Spinal cord (tissue), 10 donors: ENCODE data around the gene MYL4. TPM values are rescaled to one million over a fixed set of nuclear protein-coding genes. Genes with fewer than 3 reads are reported as not detected.
A peak's percentile ranks its signal among the peaks of the same experiment; 100 is the strongest.

Source experiments
- DNase-seq, 6 donors: peaks; one replicate each; pipeline versions ENCODE4 v3.0.0 to v3.0.0-alpha.2; 2013 to 2015; ENCODE audit warnings: low spot score in 6 of 6, low read depth in 4 of 6
- H3K27ac ChIP-seq: one replicate; pipeline ENCODE4 v1.5.1; 2013; ENCODE audit warnings: low read depth, low read length, control low read depth
- H3K27me3 ChIP-seq: one replicate; pipeline ENCODE4 v1.6.1; 2013; ENCODE audit warnings: low read length; ENCODE audit not compliant: control insufficient read depth, insufficient read depth
- H3K36me3 ChIP-seq: one replicate; pipeline ENCODE4 v1.6.1; 2013; ENCODE audit warnings: low read length; ENCODE audit not compliant: control insufficient read depth, insufficient read depth
- H3K4me1 ChIP-seq: one replicate; pipeline ENCODE4 v1.6.1; 2013; ENCODE audit warnings: low read length; ENCODE audit not compliant: control insufficient read depth, insufficient read depth
- H3K4me3 ChIP-seq: one replicate; pipeline ENCODE4 v1.5.1; 2013; ENCODE audit warnings: low read depth, low read length, control low read depth
- H3K9me3 ChIP-seq: one replicate; pipeline ENCODE4 v1.6.1; 2013; ENCODE audit warnings: low read length; ENCODE audit not compliant: control insufficient read depth, insufficient read depth
- WGBS: methylation state at CpG from one replicate; pipeline ENCODE4 v1.1.5; 2013; ENCODE audit warnings: missing lambda C conversion rate; ENCODE audit not compliant: insufficient coverage; 5-methylcytosine and 5-hydroxymethylcytosine counted together
- polyA plus RNA-seq, 2 donors: library from polyadenylated mRNA; unstranded; fragments of 120-200 nt; gene quantifications; one replicate each; pipeline ENCODE4 v1.2.1, GENCODE V29; 2013; ENCODE audit not compliant: insufficient read length in 2 of 2
- total RNA-seq, 2 donors: library from RNA; depleted of rRNA in 1 of 2; stranded (reverse); fragments of 120-200 nt in 1 of 2; fragments of >200 nt in 1 of 2; gene quantifications; one replicate each; pipeline versions ENCODE4 v1.2.3 to v1.2.4, GENCODE V29; 2013 to 2014
- donor health status: healthy.

The MYL4 gene
- total and polyA plus RNA-seq, 4 donors = 1.5 to 12.5 (median 4.7) TPM

DNA sequence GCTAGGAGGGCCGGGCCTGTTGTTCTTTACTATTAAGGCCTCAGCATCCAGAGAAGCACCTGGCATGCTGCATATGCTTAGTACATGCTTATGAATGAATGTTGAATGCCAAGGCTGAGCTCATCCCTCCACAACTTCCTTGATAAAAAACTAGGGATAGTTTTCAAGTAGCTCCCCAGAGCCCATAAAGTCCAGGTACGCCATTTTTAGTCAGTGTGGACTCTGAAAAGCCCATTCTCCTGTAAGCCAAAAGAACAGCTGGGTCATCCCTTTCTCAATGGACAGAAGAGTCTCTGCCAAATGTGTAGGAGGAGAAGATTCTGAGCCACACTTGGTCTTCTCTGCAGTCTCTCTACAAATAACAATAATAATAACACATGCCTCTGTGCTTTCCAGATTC is 35.5 kb downstream of the MYL4 start:
- H3K9me3 ChIP-seq = no peaks in the 10 kb centered on the region
- WGBS = 92% methylated on average over 2 of the region's 2 CpGs
- no peak overlapping the region for H3K4me3 ChIP-seq
- no peak overlapping the region for H3K27ac ChIP-seq
- no peak for DNase-seq
- peaks cover 6% of the 10 kb centered on the region for H3K4me1 ChIP-seq
- no peaks in the 10 kb centered on the region for H3K27me3 ChIP-seq
- H3K36me3 ChIP-seq = no peaks in the 10 kb centered on the region

DNA sequence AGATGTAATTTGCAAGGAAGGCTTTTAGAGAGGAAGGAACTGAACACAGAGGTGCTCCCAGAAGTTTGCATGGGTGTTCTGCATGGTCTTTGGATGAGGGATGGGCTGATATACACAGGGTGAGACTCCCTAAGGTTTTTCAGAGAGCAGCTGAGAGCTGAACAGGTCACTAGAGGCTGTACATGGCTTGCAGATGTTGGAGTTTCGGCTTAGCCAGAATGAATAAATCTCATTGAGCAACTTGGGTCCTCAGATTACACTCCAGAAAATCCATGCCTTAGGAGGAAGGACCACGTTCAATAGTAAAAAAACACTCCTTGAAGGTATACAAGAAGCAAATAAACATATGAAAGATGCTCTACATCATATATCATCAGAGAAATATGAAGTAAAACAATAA is 37.0 kb downstream of the MYL4 start:
- no peaks in the 10 kb centered on the region for H3K9me3 ChIP-seq
- no peaks in the 10 kb centered on the region for H3K4me1 ChIP-seq
- H3K27me3 ChIP-seq = no peaks in the 10 kb centered on the region
- H3K27ac ChIP-seq = no peak overlapping the region
- H3K4me3 ChIP-seq = no peak overlapping the region
- H3K36me3 ChIP-seq = no peaks in the 10 kb centered on the region
- DNase-seq = no peak
- WGBS = no CpG with 5 or more reads among the region's 2 CpGs

DNA sequence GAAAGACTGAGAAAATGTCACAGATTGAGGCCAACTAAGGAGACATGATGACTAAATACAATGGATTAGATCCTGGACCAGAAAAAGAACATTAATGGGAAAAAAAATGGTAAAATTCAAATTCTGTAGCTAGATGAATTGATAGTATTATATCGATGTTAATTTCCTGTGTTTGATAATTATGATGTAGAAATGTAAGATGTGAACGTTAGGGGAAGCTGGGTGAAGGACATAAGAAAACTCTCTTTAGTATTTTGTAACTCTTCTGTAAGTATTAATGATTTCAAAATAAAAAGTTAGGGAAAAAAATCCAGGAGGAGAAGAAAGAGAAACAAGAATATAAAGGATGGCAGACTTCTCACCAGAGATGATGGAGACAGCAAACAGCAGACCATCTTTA is 41.7 kb downstream of the MYL4 start:
- no CpG with 5 or more reads among the region's 2 CpGs for WGBS

DNA sequence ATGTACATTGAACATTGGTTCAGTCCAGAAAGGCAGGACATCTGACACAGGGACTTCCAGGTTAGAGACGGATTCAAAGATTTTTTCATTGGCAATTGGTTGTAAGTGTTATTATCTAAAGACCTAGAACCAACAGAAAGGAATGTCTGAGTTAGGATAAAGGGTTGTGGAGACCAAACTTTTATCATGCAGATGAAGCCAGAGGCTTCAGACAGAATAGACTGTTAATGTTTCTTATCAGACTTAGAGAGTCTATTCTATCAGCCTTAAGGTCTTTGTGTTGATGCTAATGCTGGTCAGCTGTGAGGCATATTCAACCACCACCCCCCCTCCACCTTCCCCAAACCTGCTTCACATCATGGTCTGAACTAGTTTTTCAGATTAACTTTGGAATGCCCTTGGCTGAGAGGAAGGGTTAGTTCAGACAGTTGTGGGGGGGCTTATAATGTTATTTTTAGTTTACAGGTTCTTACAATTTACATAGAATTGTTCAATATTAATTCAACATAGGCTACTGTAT is 42.3 kb downstream of the MYL4 start:
- Histone ChIP-seq H3K4me1 (peaks cover 12% of the 10 kb centered on the region), H3K4me3 (no peak overlapping the region), H3K9me3 (no peaks in the 10 kb centered on the region), H3K36me3 (no peaks in the 10 kb centered on the region), H3K27ac (no peak overlapping the region), H3K27me3 (peaks cover 16% of the 10 kb centered on the region)
- no CpG with 5 or more reads among the region's 1 CpG for WGBS
- no peak for DNase-seq

More for the DNA sequence above, 41.7 kb downstream of the MYL4 start:
- no peaks in the 10 kb centered on the region for H3K36me3 ChIP-seq
- no peaks in the 10 kb centered on the region for H3K9me3 ChIP-seq
- H3K4me3 ChIP-seq = no peak overlapping the region
- no peak overlapping the region for H3K27ac ChIP-seq
- peaks cover 14% of the 10 kb centered on the region for H3K27me3 ChIP-seq
- peaks cover 12% of the 10 kb centered on the region for H3K4me1 ChIP-seq
- no peak for DNase-seq

DNA sequence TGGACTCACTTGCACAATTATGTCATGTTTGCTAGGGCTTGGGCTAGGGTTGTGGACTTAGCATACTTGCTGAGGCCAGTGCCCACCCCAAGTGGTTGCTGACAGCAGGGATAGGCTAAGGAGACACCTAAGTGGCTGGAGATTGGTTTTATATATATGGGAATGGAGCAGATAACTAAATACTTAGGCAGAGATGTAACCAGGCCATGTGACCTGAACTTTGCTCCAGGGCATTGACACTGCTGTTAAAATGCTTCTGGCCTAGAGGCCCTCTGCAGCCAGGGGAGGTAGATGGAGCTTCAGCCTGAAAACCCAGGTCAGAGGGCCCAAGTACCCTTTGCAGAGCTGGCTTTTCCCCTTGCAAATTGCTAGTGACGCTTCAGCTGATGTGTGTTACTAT is 43.1 kb downstream of the MYL4 start:
- no peaks in the 10 kb centered on the region for H3K9me3 ChIP-seq
- peaks cover 12% of the 10 kb centered on the region for H3K4me1 ChIP-seq
- 92% methylated on average over 1 of the region's 1 CpG for WGBS
- no peak overlapping the region for H3K4me3 ChIP-seq
- no peaks in the 10 kb centered on the region for H3K36me3 ChIP-seq
- DNase-seq = no peak
- H3K27me3 ChIP-seq = peaks cover 16% of the 10 kb centered on the region
- H3K27ac ChIP-seq = no peak overlapping the region

DNA sequence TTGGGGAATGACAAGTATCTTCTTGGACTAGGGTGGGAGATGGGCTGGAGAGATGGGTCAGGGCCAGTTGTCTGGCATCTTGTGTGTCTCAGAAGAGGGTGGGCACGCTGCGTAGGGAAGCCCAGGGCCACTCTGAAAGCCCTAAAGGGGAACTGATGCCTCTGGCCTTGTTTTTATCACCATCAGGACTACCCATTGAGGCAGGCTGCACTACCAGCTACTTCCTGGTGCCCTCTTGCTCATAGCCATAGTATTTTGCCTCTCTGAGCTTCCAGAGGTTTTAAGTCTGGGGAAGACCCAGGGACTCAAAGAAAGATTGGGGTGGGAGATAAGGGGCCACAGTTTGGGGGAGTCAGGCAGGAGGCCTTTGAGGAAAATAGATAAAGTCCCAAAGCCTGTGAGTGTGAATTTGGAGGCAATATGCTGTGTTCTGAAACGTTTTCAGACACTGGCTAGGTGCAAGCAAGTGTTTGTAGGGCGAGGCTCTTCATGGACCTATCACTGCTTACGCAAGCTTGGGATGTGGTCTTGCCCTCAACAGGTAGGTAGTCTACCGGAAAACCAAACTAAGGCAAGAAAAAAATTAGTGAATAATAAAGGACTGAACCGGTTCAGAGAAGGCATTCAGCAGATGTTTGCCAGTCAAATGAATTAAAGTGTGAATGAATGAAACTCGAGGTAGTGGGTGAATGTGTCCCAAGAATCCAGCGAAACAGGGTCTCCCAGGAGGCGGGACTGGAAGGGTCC is 43.8 kb downstream of the MYL4 start:
- H3K27me3 ChIP-seq = peaks cover 18% of the 10 kb centered on the region
- no peaks in the 10 kb centered on the region for H3K9me3 ChIP-seq
- peak overlapping the region; percentile 52 for H3K4me3 ChIP-seq
- peaks cover 12% of the 10 kb centered on the region for H3K4me1 ChIP-seq
- no peak overlapping the region for H3K27ac ChIP-seq
- no peak for DNase-seq
- H3K36me3 ChIP-seq = no peaks in the 10 kb centered on the region
- 69% methylated on average over 10 of the region's 10 CpGs for WGBS

DNA sequence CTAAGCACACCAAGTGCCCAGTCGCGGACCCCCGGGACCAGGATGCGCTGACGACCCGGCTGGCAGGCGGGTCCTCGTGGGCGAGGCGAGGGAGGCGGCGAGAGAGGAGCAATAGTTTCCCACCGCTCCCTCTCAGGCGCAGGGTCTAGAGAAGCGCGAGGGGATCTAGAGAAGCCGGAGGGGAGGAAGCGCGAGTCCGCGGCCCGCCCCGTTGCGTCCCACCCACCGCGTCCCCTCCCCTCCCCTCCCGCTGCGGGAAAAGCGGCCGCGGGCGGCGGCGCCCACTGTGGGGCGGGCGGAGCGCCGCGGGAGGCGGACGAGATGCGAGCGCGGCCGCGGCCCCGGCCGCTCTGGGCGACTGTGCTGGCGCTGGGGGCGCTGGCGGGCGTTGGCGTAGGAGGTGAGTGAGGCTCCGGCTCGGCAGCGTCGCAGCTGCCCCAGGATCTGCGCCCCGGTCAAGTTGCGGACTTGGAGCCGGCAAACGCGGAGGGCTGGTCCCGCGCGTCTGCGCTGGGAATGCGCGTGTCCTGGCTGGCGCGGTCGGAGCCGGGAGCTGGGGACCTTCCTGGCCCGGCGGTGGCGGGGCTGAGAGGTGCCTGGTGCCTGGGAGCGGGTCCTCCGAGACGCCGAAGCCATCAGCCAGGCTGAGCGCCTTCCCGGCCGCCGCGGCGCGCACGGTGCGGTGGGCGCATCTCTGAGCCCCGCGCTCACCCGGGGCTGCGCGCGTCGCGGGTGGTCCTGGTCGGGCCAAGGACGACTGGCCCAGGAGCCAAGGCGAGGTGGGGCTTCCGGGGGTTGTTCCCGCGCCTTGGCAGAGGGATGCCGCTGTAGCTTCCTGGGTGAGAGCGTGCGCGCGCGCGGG is 44.6 kb downstream of the MYL4 start, which contains the start of gene ITGB3:
Gene ITGB3 (plus strand): TSS at position 287 of the 862 bp plus-strand sequence. CDS start 35 bp downstream, at position 322.
- under 1% methylated on average over 104 of the region's 112 CpGs for WGBS
- DNase-seq = peak in 2 of 6 donors; percentile 81 to 84
- Histone ChIP-seq H3K27me3 (peaks cover 21% of the 10 kb centered on the region), H3K9me3 (no peaks in the 10 kb centered on the region), H3K36me3 (no peaks in the 10 kb centered on the region), H3K4me3 (peak within 1 kb of the TSS; percentile 52), H3K4me1 (peaks cover 12% of the 10 kb centered on the region), H3K27ac (no peak within 1 kb of the TSS)

DNA sequence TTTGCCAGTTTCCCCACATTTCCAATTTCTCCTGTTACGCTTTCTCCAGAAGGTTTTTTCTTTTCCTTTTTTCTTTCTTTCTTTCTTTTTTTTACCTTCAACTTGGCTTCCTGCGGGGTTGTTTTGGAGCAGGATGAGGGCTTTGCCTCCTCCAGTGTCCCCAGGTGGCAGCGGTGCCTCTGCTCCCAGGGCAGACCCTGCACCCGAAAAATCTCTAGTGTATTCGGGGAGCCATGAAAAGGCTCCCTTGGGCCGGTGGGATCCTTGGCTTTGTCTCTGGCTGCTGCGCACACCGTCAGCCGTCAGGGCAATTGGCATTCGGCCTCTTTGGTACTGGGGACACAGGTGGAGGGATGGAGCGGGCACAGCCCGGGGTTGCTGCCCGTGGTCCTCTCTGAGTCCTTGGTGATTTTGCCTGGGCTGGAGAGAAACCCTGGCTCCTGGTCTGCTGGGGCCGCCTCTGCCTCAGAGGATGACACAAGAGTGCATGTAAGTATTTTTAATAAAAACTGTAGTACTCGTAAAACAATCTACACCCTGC is 45.3 kb downstream of the MYL4 start:
- 2% methylated on average over 12 of the region's 15 CpGs for WGBS
- Histone ChIP-seq H3K4me1 (peaks cover 12% of the 10 kb centered on the region), H3K27ac (no peak overlapping the region), H3K27me3 (peaks cover 21% of the 10 kb centered on the region), H3K9me3 (no peaks in the 10 kb centered on the region), H3K36me3 (no peaks in the 10 kb centered on the region), H3K4me3 (peak overlapping the region; percentile 52)
- no peak for DNase-seq

DNA sequence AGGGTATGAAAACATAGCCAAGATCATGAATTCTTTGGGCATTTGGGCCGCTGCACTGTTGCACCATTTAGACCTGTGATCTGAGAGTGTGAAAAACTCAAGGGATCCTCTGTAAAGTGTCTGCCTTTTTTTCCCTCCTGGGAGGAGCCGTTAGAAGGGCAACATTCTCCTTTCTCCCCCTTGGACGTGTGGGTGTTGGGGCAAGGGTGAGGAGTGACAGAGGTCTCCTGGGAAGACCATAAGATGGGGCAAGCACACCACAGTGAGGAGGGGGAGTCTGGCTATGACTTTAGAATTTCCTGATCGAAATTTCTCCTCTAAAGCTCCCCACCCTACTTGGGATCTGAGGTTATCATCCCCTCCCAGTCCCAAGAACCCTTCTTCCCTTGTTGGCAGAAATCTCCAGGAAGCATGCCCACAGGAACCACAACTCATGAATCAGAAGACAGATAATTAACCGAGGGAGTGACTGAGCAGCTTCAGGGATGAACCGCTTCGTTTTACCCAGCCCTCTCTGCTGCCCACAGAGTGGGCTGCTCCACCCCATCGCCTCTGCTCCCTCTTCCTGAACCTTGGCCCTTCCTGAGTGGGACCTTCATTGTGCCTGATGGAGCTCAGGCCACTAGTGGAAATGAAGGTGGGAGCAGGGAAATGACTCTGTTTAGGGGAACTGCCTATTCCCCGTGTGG is 48.6 kb downstream of the MYL4 start:
- H3K36me3 ChIP-seq = no peaks in the 10 kb centered on the region
- no peak overlapping the region for H3K4me3 ChIP-seq
- peaks cover 20% of the 10 kb centered on the region for H3K27me3 ChIP-seq
- H3K4me1 ChIP-seq = peaks cover 12% of the 10 kb centered on the region
- H3K27ac ChIP-seq = no peak overlapping the region
- no peak for DNase-seq
- H3K9me3 ChIP-seq = no peaks in the 10 kb centered on the region
- WGBS = 50% methylated on average over 5 of the region's 9 CpGs
